NCI-H2171 treated with DMSO at 0.1 percent for 48 hours (cell line): Measurements from ENCODE around the gene NLE1.
"Not testable (repeated sequence)": the region's sequence is repeated elsewhere in the genome, so short reads cannot be mapped to it uniquely, and the experiment has no call there.

Experiments
- DNase-seq: peaks from one replicate; lab custom pipeline; 2025; lab: John Stamatoyannopoulos, UW

NLE1 gene

DNA sequence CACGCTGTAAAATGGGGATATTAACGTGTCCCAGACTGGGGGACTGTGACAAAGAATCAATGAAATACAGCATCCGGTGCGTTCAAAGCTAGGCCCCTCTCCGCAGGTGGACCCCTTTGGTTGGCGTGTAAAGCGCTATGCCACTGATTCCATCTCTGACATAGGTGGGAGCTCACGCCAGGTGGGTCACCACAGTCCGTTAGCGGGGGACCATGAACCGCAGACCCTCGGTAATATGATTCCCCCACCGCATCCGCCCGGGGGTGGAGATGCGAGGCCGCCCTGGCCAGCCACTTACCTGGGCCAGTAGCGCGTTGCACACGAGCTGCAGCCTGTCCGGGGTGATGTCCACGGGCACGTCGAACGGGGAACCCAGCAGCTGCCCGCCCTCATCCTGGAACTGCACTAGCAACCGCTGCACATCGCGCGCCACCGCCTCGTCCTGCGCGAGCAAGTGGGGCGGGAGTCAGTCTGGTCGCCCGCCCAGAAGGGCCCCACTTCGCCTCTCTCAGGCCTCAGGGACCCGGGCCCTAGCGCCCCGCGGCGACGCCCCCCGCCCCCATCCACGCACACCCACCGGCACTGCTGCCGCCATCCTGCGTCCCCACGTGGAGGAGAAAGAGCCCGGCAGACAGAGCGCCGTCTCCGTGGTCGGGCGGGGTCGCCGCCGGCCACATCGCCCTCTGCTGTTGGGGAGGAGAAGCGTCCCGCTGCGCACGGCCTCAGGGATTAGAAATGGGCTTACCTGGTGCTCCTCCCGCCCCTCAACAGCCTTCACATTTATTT is at the start of gene NLE1:
Gene NLE1, minus strand, starts transcription at position 623 of the 786 bp plus-strand sequence. Its CDS starts 28 bp downstream, at position 595.
- peak; percentile 79 for DNase-seq

GRCh38 chr17:35191001-35191695 is 49.0 kb upstream of the NLE1 start:
- DNase-seq = no peak

GRCh38 chr17:35189291-35189690 is 47.2 kb upstream of the NLE1 start:
- no peak for DNase-seq

- no peak for DNase-seq
These were observed 46.0 kb upstream of the NLE1 start for GRCh38 chr17:35188111-35188510.

- no peak for DNase-seq
These were observed 45.4 kb upstream of the NLE1 start for GRCh38 chr17:35187481-35187880.

GRCh38 chr17:35185849-35186248 is 43.7 kb upstream of the NLE1 start:
- DNase-seq = no peak

GRCh38 chr17:35184274-35184673 is 42.2 kb upstream of the NLE1 start:
- DNase-seq = no peak

DNA sequence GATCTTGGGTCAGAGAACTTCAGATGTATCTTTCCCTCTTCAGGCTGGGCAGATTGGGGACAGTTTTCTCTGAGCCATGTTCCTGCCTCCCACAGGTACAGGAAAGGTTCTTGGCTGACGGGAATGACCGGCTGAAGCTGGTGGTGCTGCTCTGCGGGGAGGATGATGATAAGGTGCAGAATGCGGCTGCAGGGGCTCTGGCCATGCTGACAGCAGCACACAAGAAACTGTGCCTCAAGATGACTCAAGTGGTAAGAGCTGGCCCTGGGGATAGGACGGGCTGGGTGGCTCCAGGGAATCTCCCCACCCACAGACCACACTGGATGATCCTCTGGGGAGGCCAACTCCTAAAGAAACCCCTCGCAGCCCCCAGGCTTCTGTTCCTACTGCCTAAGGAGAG is 41.2 kb upstream of the NLE1 start:
- DNase-seq = no peak

- not testable (repeated sequence) for DNase-seq
These were observed 37.3 kb upstream of the NLE1 start for GRCh38 chr17:35179379-35179778.

- no peak for DNase-seq
These were observed 34.8 kb upstream of the NLE1 start for GRCh38 chr17:35176897-35177296.

GRCh38 chr17:35175638-35176415 is 33.7 kb upstream of the NLE1 start:
- no peak for DNase-seq

DNA sequence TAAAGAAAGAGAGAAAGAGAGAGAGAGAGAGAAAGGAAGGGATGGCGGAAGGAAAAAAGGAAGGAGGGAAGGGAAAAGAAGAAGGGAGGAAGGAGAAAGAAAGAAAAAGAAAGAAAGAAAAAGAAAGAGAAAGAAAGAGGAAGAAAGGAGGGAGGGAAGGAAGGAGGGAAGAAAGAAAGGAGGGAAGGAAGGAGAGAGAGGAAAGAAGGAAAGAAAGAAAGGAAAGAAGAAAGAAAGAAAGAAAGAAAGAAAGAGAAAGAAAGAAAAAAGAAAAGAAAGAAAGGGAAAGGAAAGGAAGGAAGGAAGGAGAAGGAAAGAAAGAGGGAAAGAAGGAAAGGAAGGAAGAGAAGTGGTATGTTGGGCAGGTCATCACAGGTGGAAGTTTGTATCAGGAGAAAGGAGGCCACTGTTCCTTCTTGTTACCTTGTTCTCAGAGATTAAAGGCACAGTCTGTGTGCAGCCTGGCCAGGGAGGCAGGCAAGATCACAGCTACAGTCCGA is 32.8 kb upstream of the NLE1 start:
- no peak for DNase-seq

DNA sequence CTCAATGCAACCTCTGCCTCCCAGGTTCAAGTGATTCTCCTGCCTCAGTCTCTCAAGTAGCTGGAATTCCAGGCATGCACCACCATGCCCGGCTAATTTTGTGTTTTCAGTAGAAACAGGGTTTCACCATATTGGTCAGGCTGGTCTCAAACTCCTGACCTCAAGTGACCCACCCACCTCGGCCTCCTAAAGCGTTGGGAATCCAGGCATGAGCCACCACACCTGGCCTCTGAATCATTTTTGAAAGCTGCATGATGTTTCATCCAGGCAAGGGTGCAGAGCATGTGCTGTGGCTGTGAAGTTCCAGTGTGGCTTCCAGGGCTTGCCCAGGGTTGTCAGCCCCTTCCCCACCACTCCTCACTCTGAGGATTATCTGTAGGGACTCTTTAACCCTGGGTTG is 30.2 kb upstream of the NLE1 start:
- not testable (repeated sequence) for DNase-seq

GRCh38 chr17:35171834-35172233 is 29.7 kb upstream of the NLE1 start:
- no peak for DNase-seq

DNA sequence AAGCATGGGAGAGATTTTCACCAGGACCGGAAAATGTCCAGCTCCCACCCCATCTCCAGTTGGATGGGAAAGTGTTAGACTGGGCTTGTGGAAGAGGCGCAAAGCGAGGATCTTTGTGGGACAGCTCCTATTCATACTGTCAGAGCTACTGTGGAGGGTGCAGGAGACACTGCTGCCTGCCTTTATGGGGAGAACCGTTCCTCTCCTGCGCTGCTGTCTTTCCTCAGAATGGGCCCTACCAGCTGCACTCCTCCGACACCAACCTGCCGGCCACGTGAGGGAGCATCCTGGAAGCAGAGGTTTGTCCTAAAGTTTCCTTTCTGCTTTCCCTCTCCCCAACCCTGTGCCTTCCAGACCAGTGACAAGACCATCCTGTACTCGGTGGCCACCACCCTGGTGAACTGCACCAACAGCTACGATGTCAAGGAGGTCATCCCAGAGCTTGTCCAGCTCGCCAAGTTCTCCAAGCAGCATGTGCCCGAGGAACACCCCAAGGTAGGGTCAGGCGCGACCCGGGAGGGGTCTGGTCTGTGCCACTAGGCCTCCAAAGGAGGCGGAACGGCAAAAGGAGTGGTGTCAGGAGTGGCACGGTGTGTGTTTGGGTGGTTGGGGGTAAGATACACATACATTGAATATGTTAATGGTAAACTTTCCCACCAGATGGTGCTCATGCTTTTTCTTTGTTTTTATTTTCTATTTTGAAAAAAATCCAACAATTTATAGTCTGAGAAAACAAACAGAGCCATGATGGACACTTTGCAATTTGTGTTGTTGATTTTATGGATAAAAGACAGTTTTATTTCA is 29.1 kb upstream of the NLE1 start:
- DNase-seq = no peak

- no peak for DNase-seq
These were observed 27.8 kb upstream of the NLE1 start for GRCh38 chr17:35169835-35170363.

DNA sequence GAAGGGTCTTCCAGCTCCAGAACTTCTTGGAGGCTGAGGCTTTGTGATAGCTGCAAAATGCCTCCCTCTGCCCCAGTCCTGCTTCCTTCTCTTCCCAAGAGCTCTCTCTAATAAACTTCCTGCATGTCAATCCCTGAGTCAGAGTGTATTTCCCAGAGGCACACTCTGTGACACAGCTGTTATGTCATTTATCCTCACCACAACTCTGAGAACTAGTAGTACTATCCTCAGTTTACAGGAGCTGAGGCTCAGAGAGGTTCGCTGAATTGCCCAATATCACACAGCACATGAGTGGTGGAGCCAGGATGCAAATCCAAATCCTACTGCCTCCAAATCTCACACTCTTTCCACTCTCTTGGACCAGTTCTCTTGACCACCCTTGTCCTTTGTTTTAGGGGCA is 25.6 kb upstream of the NLE1 start:
- no peak for DNase-seq

- no peak for DNase-seq
These were observed 24.9 kb upstream of the NLE1 start for GRCh38 chr17:35167046-35167445.

DNA sequence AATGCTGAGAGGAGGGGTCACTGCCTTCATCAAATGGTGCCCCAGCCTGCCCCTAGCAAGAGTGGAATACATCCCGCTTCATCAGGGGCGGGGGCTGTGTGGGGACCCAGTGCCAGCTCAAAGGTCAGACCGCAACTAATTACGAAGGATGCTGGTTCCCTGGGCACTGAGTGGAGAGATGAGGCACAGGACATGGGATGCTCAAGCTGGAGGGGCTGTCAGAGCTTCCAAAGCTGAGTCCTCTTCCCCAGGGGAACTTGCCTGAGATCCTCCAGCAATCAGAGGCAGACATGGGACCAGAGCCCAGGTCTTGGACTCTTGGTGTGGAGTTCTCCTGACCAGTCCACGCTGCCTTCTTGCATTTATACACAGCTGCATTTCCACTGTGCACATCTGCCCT is 24.4 kb upstream of the NLE1 start:
- no peak for DNase-seq

GRCh38 chr17:35164716-35165115 is 22.6 kb upstream of the NLE1 start:
- DNase-seq = no peak

- no peak for DNase-seq
These were observed 21.8 kb upstream of the NLE1 start for GRCh38 chr17:35163886-35164285.
